Fibroblast of pulmonary artery (primary cell): ENCODE results near the gene EHBP1.

Source experiments
- DNase-seq: peaks from one replicate; pipeline ENCODE4 v3.0.0-alpha.2; 2010; ENCODE audit warnings: low read depth
- H3K4me3 ChIP-seq: replicated peaks from 2 replicates; pipeline ENCODE4 v1.5.1; 2011; ENCODE audit warnings: low read depth, mild to moderate bottlenecking, control low read depth, low read length, moderate library complexity
- TF ChIP-seq, protein P1 (sequence below): IDR thresholded peaks from 2 replicates; pipeline ENCODE4 v1.5.1; 2011; ENCODE audit warnings: mild to moderate bottlenecking, control low read depth, low read length, inconsistent platforms; ENCODE audit errors: missing control alignments

The EHBP1 gene

DNA sequence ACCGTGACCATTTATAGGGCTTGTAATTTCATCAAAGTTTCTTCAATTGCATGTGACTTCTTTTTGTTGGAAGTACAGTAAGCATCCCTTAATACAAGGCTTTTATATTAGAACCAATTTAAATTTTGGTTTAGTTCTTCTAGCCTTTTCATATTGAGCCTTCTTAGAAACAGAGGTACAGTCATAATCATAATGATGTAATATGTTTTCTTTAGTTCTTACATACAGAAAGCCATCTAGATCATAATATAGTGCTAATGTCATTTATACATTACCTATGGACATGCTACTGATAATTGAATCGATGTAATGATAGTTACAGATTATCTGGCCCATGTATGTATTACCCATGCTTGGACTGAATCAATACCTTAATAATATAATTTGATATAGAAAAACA lies 235.2 kb downstream of the EHBP1 start:
- no peak overlapping the region for H3K4me3 ChIP-seq
- no peak for DNase-seq
- TF ChIP-seq, protein P1, sequence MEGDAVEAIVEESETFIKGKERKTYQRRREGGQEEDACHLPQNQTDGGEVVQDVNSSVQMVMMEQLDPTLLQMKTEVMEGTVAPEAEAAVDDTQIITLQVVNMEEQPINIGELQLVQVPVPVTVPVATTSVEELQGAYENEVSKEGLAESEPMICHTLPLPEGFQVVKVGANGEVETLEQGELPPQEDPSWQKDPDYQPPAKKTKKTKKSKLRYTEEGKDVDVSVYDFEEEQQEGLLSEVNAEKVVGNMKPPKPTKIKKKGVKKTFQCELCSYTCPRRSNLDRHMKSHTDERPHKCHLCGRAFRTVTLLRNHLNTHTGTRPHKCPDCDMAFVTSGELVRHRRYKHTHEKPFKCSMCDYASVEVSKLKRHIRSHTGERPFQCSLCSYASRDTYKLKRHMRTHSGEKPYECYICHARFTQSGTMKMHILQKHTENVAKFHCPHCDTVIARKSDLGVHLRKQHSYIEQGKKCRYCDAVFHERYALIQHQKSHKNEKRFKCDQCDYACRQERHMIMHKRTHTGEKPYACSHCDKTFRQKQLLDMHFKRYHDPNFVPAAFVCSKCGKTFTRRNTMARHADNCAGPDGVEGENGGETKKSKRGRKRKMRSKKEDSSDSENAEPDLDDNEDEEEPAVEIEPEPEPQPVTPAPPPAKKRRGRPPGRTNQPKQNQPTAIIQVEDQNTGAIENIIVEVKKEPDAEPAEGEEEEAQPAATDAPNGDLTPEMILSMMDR: no peak

DNA sequence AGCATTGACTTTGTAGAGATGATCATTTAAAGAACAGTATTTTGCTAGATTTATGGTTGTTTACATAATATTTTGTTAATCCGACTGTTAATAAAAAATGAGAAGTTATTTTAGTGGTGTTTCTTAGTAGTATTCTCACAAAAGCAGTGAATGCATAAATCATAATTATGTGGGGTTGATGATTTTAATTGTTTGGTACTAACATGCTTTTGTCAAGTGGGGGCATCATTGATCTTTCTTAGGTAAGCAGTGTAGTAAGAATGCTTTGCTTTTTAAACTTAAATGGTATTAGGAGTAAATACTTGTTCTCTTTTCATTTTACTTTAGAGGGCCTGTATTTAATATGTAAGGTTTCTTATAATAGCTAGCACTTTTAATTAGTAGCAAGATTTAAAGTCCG lies 235.9 kb downstream of the EHBP1 start:
- TF ChIP-seq, protein P1: no peak
- no peak overlapping the region for H3K4me3 ChIP-seq
- DNase-seq: peak; percentile 9

DNA sequence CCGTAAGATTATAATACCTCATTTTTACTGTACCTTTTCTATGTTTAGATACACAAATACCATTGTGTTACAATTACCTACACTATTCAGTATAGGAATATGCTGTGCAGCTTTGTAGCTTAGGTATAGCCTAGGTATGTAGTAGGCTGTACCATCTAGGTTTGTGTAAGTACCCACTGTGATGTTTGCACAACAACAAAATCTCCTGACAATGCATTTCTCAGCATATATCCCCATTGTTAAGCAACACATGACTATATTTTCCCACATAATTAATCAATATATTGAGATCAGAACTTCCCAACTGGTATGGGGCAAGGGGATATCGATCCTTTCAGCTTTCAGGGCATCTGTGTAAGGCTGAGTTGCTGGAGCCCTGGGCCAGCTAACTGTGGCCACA lies 238.8 kb downstream of the EHBP1 start:
- TF ChIP-seq, protein P1: no peak
- no peak overlapping the region for H3K4me3 ChIP-seq
- DNase-seq: no peak

DNA sequence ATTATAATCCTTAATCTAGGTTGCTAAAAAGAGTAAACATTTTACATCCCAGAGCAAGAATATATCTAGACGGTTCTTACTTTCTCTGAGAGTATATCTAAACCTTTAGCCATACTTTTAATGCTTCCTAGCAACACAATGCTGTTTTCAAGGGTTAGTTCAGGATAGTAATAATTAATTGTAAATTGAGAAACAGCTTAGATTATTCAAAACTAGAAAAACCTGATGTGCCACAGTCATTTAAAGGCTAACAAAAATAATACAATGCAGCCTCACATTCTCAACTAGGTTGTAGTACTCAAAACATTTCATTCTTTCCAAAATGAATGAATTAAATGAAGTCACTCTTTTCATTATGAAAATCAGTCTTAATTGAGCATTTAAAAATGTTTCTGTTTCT lies 241.9 kb downstream of the EHBP1 start:
- no peak overlapping the region for H3K4me3 ChIP-seq
- TF ChIP-seq, protein P1: no peak
- no peak for DNase-seq

DNA sequence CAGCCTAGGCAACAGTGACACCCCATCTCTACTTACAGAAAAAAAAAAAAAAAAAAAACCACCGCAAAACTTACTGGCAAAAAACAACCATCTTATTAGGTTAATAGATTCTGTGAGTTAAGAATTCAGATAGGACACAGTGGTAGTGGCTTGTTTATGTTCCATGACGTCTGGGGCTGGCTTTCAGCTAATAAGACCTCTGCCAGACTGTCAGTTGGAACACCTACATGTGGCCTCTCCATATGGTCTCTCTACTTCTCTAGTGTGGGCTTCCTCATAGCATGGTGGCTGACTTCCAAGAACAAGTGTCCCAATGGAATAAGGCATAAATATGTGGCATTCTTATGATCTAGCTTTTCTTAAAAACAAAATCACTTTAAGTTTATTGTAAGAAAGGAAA lies 251.1 kb downstream of the EHBP1 start:
- TF ChIP-seq, protein P1: no peak
- DNase-seq: no peak
- no peak overlapping the region for H3K4me3 ChIP-seq

DNA sequence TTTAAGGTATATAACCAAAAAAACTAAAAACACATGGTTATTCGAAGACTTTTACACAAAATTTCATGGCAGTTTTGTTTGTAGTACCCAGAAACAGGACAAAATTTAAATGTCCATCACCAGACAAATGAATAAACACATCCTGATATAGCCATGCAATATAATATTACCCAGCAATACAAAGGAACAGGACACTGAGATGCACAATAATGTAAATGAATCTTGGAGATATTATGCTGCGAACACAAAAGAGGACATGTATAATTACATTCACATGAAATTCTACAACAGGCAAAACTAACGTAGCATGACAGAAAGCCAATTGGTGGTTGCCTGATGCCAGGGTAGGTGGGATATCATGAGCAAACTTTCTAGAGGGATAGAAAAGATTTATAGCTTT lies 252.7 kb downstream of the EHBP1 start:
- no peak for DNase-seq
- no peak overlapping the region for H3K4me3 ChIP-seq
- TF ChIP-seq, protein P1: no peak

DNA sequence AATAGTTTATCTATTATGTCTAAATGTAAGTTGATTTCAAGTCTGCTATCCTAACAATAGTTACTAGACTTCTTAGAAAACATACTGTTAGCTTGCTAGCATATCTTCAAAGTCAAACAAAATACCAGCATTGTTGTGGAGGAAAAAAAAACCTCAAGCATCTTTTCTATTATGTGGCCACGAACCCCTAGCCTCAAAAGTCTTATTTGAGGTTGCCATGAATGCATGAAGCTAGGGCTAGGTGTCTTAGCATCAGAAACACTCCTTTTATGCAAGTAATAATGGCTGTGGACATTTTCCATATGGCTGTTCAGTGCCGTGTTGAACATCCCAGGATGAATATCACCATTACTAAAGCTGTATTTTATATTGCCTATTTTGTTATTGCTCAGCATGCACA lies 258.5 kb downstream of the EHBP1 start:
- DNase-seq: no peak
- H3K4me3 ChIP-seq: no peak overlapping the region
- TF ChIP-seq, protein P1: no peak
